HepG2 (cell line): ENCODE data around the gene NOS1. TPM values are rescaled to one million over a fixed set of nuclear protein-coding genes. Genes with fewer than 3 reads are reported as not detected.
A peak's percentile ranks its signal among the peaks of the same experiment; 100 is the strongest.

Source experiments
- AKAP8 ChIP-seq: sonication (generic); formaldehyde crosslinking; IDR thresholded peaks from 2 replicates; pipeline ENCODE4 v1.5.1; 2020; ENCODE audit warnings: mild to moderate bottlenecking, missing genetic modification reagents
- ESRRA ChIP-seq: sonication (generic); formaldehyde crosslinking; IDR thresholded peaks from 2 replicates; pipeline ENCODE4 v1.5.1; 2020; ENCODE audit warnings: mild to moderate bottlenecking, low read depth, missing genetic modification reagents
- FOXO1 ChIP-seq: sonication (generic); formaldehyde crosslinking; IDR thresholded peaks from 2 replicates; pipeline ENCODE4 v1.4.0; 2020; ENCODE audit warnings: missing genetic modification reagents
- GMEB1 ChIP-seq: sonication (generic); formaldehyde crosslinking; IDR thresholded peaks from 2 replicates; pipeline ENCODE4 v1.5.1; 2020; ENCODE audit warnings: missing genetic modification reagents, mild to moderate bottlenecking, borderline replicate concordance
- HDAC2 ChIP-seq: sonication (generic); formaldehyde crosslinking; IDR thresholded peaks from 2 replicates; pipeline ENCODE4 v1.4.0; 2020; ENCODE audit warnings: missing genetic modification reagents
- HMG20A ChIP-seq: IDR thresholded peaks from 2 replicates; pipeline ENCODE4 v1.6.1; 2016; ENCODE audit warnings: borderline replicate concordance
- IRF2 ChIP-seq: IDR thresholded peaks from 2 replicates; pipeline ENCODE4 v1.6.1; 2018; ENCODE audit warnings: missing genetic modification reagents, missing compliant biosample characterization
- JUND ChIP-seq: sonication (generic); formaldehyde crosslinking; IDR thresholded peaks from 2 replicates; pipeline ENCODE4 v1.8.0; 2022; ENCODE audit warnings: mild to moderate bottlenecking, missing genetic modification reagents
- ONECUT2 ChIP-seq: sonication (generic); formaldehyde crosslinking; IDR thresholded peaks from 2 replicates; pipeline ENCODE4 v1.4.0; 2020; ENCODE audit warnings: missing genetic modification reagents
- PHF21A ChIP-seq: sonication (generic); formaldehyde crosslinking; IDR thresholded peaks from 2 replicates; pipeline ENCODE4 v1.5.0; 2020; ENCODE audit warnings: mild to moderate bottlenecking, missing genetic modification reagents
- RBM39 ChIP-seq: fragments of 200-400 bp; formaldehyde crosslinking; IDR thresholded peaks from one replicate; pipeline ENCODE4 v1.6.1; 2018; ENCODE audit warnings: antibody characterized with exemption, mild to moderate bottlenecking, low read depth, low read length; ENCODE audit not compliant: poor library complexity, severe bottlenecking
- REL ChIP-seq: sonication (generic); formaldehyde crosslinking; conservative IDR thresholded peaks from 2 replicates; pipeline ENCODE4 v1.8.0; 2022; ENCODE audit warnings: mild to moderate bottlenecking, missing genetic modification reagents, moderate library complexity
- SNAI1 ChIP-seq: sonication (generic); formaldehyde crosslinking; IDR thresholded peaks from 2 replicates; pipeline ENCODE4 v1.5.0; 2020; ENCODE audit warnings: mild to moderate bottlenecking, missing genetic modification reagents, borderline replicate concordance
- SOX6 ChIP-seq, 2 experiments: fragments of 450-650 bp in 1 of 2; sonication (generic) in 1 of 2; formaldehyde crosslinking in 1 of 2; IDR thresholded peaks; 2 replicates each; pipeline versions ENCODE4 v1.4.0 to v1.6.1; 2017 to 2020; ENCODE audit warnings: antibody characterized with exemption in 1 of 2, mild to moderate bottlenecking in 1 of 2, missing genetic modification reagents in 1 of 2
- SUZ12 ChIP-seq: fragments of 150-350 bp; IDR thresholded peaks from 2 replicates; pipeline ENCODE4 v1.6.1; 2014; ENCODE audit warnings: low read depth, low read length
- ZFYVE20 ChIP-seq: sonication (generic); formaldehyde crosslinking; IDR thresholded peaks from 2 replicates; pipeline ENCODE4 v1.8.0; 2023; ENCODE audit warnings: low read depth, mild to moderate bottlenecking, moderate library complexity, missing genetic modification reagents, borderline replicate concordance
- ZNF142 ChIP-seq: sonication (generic); formaldehyde crosslinking; IDR thresholded peaks from 2 replicates; pipeline ENCODE4 v1.4.0; 2020; ENCODE audit warnings: missing genetic modification reagents
- ZNF441 ChIP-seq: sonication (generic); formaldehyde crosslinking; IDR thresholded peaks from 2 replicates; pipeline ENCODE4 v1.7.0; 2021; ENCODE audit warnings: missing genetic modification reagents, borderline replicate concordance
- ZNF781 ChIP-seq: sonication (generic); formaldehyde crosslinking; IDR thresholded peaks from 2 replicates; pipeline ENCODE4 v1.5.1; 2020; ENCODE audit warnings: borderline replicate concordance, mild to moderate bottlenecking, missing genetic modification reagents; ENCODE audit errors: not compliant biosample characterization
- ZNF83 ChIP-seq: sonication (generic); formaldehyde crosslinking; IDR thresholded peaks from 2 replicates; pipeline ENCODE4 v1.4.0; 2020; ENCODE audit warnings: missing genetic modification reagents, mild to moderate bottlenecking, borderline replicate concordance
- ZNF879 ChIP-seq: sonication (generic); formaldehyde crosslinking; IDR thresholded peaks from 2 replicates; pipeline ENCODE4 v1.8.1; 2023; ENCODE audit warnings: missing genetic modification reagents
- ZSCAN9 ChIP-seq: IDR thresholded peaks from 2 replicates; pipeline ENCODE4 v1.6.1; 2016; ENCODE audit warnings: borderline replicate concordance
- polyA plus RNA-seq, 8 experiments: library from polyadenylated mRNA; depleted of rRNA in 3 of 8; stranded (reverse) in 7 of 8; unstranded in 1 of 8; fragments of >200 nt; fragmentation: Illumina TruSeq in 4 of 8; extraction: Trizol in 4 of 8; gene quantifications; 2 replicates each; pipeline versions ENCODE4 v1.2.1 to v1.2.3, GENCODE V29; 2011 to 2016; ENCODE audit warnings: low read depth in 4 of 8, missing spikeins in 1 of 8, mixed read lengths in 1 of 8; ENCODE audit not compliant: insufficient read depth in 1 of 8
- total RNA-seq, 5 experiments: library from RNA; depleted of rRNA; stranded (reverse); fragments of >200 nt; fragmentation: Illumina TruSeq; extraction: Trizol; gene quantifications; 2 replicates each; pipeline ENCODE4 v1.2.3, GENCODE V29; 2016; ENCODE audit warnings: low read depth in 1 of 5

The NOS1 gene
- total and polyA plus RNA-seq, 2 of the 13 experiments (the other 11 are each of a cell fraction or from before 2014, with no cell fraction given): not detected

- TF ChIP-seq ZNF781 (CRISPR knock-in tag) (no peak), SUZ12 (no peak), ZNF83 (CRISPR knock-in tag) (no peak), HMG20A (no peak), ZFYVE20 (CRISPR knock-in tag) (0 out of 2 replicates have a peak, but pooled peaks have one; percentile 54), ZSCAN9 (CRISPR knock-in tag) (no peak), FOXO1 (0 out of 2 replicates have a peak, but pooled peaks have one; percentile 33), RBM39 (no peak), SNAI1 (CRISPR knock-in tag) (no peak), PHF21A (CRISPR knock-in tag) (peak; percentile 97), SOX6 (IDR thresholded peaks at IDR 0.05) (no peak), SOX6 (CRISPR knock-in tag; IDR thresholded peaks at IDR 0.05) (no peak), IRF2 (no peak), REL (no peak), ZNF441 (no peak), ONECUT2 (CRISPR knock-in tag) (peak; percentile 92), ZNF142 (CRISPR knock-in tag) (peak; percentile 98), AKAP8 (CRISPR knock-in tag) (no peak), HDAC2 (CRISPR knock-in tag) (peak; percentile 40; the same call in 1 of the 2 replicates), ESRRA (CRISPR knock-in tag) (no peak), ZNF879 (CRISPR knock-in tag) (no peak), JUND (CRISPR knock-in tag) (peak; percentile 39; the same call in 1 of the 2 replicates), GMEB1 (no peak)
These were observed 171.7 kb downstream of the NOS1 start (continued) for GRCh38 chr12:117189725-117190209.
